HUES64 (cell line): ENCODE measurements around the gene CD58.
"Not testable (repeated sequence)": the region's sequence is repeated elsewhere in the genome, so short reads cannot be mapped to it uniquely, and the experiment has no call there.

Experiments used
- H3K27ac ChIP-seq: 2 replicates; pipeline ENCODE4 v1.7.0; 2013; ENCODE audit warnings: low read depth, low read length, inconsistent platforms
- H3K27me3 ChIP-seq: 2 replicates; pipeline ENCODE4 v1.6.1; 2013; ENCODE audit warnings: mild to moderate bottlenecking, low read length; ENCODE audit not compliant: insufficient read depth
- H3K36me3 ChIP-seq: 2 replicates; pipeline ENCODE4 v1.6.1; 2013; ENCODE audit warnings: mild to moderate bottlenecking, low read length; ENCODE audit not compliant: insufficient read depth
- H3K4me1 ChIP-seq: 2 replicates; pipeline ENCODE4 v1.6.1; 2013; ENCODE audit warnings: mild to moderate bottlenecking, low read length, moderate library complexity; ENCODE audit not compliant: insufficient read depth
- H3K4me3 ChIP-seq: 2 replicates; pipeline ENCODE4 v1.5.1; 2013; ENCODE audit warnings: mild to moderate bottlenecking, low read length, moderate library complexity
- H3K9ac ChIP-seq: 2 replicates; pipeline ENCODE4 v1.6.1; 2013; ENCODE audit warnings: mild to moderate bottlenecking, low read depth, low read length
- H3K9me3 ChIP-seq: 2 replicates; pipeline ENCODE4 v1.6.1; 2013; ENCODE audit warnings: low read depth, low read length; ENCODE audit not compliant: insufficient read depth
- WGBS: fragments of 150-250, 120-280 bp; methylation state at CpG from one replicate; pipeline ENCODE4 v1.1.7; 2013; ENCODE audit warnings: missing lambda C conversion rate; 5-methylcytosine and 5-hydroxymethylcytosine counted together

The CD58 gene

GRCh38 chr1:116567790-116568661, 2.8 kb downstream of the CD58 start:
- Histone ChIP-seq H3K27me3 (peaks cover 12% of the 10 kb centered on the region), H3K4me1 (0 out of 2 replicates have a peak, but pooled peaks cover 6% of the 10 kb centered on the region), H3K36me3 (no peaks in the 10 kb centered on the region), H3K4me3 (no peak overlapping the region), H3K9ac (no peak overlapping the region), H3K9me3 (0 out of 2 replicates have a peak, but pooled peaks cover 4% of the 10 kb centered on the region), H3K27ac (no peak overlapping the region)
- WGBS, result 89% methylated on average over 4 of the region's 4 CpGs

DNA sequence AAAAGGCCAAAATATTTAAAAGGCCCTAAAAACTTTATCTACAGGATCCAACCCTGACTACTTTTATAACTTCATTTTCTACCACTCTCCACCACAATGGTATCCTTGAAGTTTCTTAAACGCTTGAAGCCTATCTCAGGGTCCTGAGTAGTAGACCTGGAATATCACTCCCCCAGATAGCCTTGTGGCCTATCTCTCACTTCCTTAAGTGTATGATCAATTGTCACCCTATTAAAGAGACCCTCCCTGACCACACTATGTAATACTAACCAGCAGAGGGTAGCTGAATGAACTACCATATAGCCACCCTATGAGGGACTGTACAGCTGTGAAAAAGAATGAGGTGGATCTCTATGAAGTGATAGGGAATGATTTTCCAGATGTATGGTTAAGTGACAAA, 5.6 kb downstream of the CD58 start:
- no peaks in the 10 kb centered on the region for H3K36me3 ChIP-seq
- no peak overlapping the region for H3K27ac ChIP-seq
- H3K4me1 ChIP-seq, result 0 out of 2 replicates have a peak, but pooled peaks cover 3% of the 10 kb centered on the region
- no peak overlapping the region for H3K9ac ChIP-seq
- H3K27me3 ChIP-seq, result no peaks in the 10 kb centered on the region
- WGBS, result 90% methylated on average over 1 of the region's 1 CpG
- H3K4me3 ChIP-seq, result no peak overlapping the region
- H3K9me3 ChIP-seq, result 0 out of 2 replicates have a peak, but pooled peaks cover 4% of the 10 kb centered on the region

GRCh38 chr1:116564426-116564825, 6.4 kb downstream of the CD58 start:
- no peak overlapping the region for H3K9ac ChIP-seq
- no peaks in the 10 kb centered on the region for H3K36me3 ChIP-seq
- H3K9me3 ChIP-seq, result 0 out of 2 replicates have a peak, but pooled peaks cover 4% of the 10 kb centered on the region
- H3K4me3 ChIP-seq, result no peak overlapping the region
- no peaks in the 10 kb centered on the region for H3K27me3 ChIP-seq
- 100% methylated on average over 1 of the region's 1 CpG for WGBS
- no peaks in the 10 kb centered on the region for H3K4me1 ChIP-seq
- H3K27ac ChIP-seq, result no peak overlapping the region

DNA sequence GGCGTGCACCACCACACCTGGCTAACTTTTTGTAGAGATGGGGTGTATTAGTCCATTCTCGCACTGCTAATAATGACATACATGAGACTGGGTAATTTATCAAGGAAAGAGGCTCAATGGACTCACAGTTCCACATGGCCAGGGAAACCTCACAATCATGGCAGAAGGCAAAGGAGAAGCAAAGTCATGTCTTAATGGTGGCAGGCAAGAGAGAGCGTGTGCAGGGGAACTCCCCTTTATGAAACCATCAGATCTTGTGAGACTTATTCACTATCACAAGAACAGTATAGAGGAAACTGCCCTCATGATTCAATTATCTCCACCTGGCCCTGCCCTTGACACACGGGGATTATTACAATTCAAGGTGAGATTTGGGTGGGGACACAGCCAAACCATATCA, 8.4 kb downstream of the CD58 start:
- not testable (repeated sequence) for H3K4me3 ChIP-seq, H3K9ac ChIP-seq, H3K36me3 ChIP-seq, H3K27ac ChIP-seq, H3K9me3 ChIP-seq, H3K27me3 ChIP-seq, H3K4me1 ChIP-seq
- WGBS, result 100% methylated on average over 4 of the region's 4 CpGs

- H3K9ac ChIP-seq, result no peak overlapping the region
- no peaks in the 10 kb centered on the region for H3K4me1 ChIP-seq
- no peak overlapping the region for H3K4me3 ChIP-seq
- H3K27ac ChIP-seq, result no peak overlapping the region
- H3K36me3 ChIP-seq, result no peaks in the 10 kb centered on the region
- H3K27me3 ChIP-seq, result no peaks in the 10 kb centered on the region
- H3K9me3 ChIP-seq, result 0 out of 2 replicates have a peak, but pooled peaks cover 4% of the 10 kb centered on the region
Observed at GRCh38 chr1:116561563-116561962, 9.3 kb downstream of the CD58 start.

- H3K36me3 ChIP-seq, result no peaks in the 10 kb centered on the region
- H3K27ac ChIP-seq, result no peak overlapping the region
- 0 out of 2 replicates have a peak, but pooled peaks cover 4% of the 10 kb centered on the region for H3K9me3 ChIP-seq
- 91% methylated on average over 4 of the region's 4 CpGs for WGBS
- H3K27me3 ChIP-seq, result no peaks in the 10 kb centered on the region
- no peak overlapping the region for H3K4me3 ChIP-seq
- no peaks in the 10 kb centered on the region for H3K4me1 ChIP-seq
- H3K9ac ChIP-seq, result no peak overlapping the region
Observed at GRCh38 chr1:116560704-116561490, 9.9 kb downstream of the CD58 start.

DNA sequence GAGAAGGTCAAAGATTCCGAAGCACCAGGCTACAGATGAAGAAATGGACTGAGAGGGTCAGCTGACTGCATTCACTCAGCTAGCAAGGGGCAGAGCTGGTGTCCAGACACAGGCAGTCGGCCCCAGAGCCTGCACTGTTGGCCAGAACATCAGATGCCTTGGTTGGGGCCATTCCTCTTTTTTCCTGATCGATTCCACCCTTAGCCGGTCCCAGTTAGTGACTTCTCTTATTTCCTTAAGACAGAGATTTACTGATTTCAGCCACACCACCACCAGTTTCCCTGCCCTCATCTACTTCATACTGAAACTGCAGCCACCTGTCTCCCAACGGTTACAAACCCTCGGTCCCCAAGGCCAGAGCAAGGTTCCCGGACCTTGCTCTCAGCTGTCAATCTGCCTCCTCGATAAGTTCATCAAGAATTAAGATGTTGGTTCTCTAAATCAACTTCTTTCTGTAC, 11.5 kb downstream of the CD58 start:
- H3K27me3 ChIP-seq, result no peaks in the 10 kb centered on the region
- H3K27ac ChIP-seq, result no peak overlapping the region
- H3K9me3 ChIP-seq, result 0 out of 2 replicates have a peak, but pooled peaks cover 4% of the 10 kb centered on the region
- H3K36me3 ChIP-seq, result no peaks in the 10 kb centered on the region
- no peaks in the 10 kb centered on the region for H3K4me1 ChIP-seq
- H3K4me3 ChIP-seq, result no peak overlapping the region
- 93% methylated on average over 8 of the region's 8 CpGs for WGBS
- H3K9ac ChIP-seq, result no peak overlapping the region

- 93% methylated on average over 1 of the region's 1 CpG for WGBS
- Histone ChIP-seq H3K27me3 (no peaks in the 10 kb centered on the region), H3K9me3 (0 out of 2 replicates have a peak, but pooled peaks cover under 1% of the 10 kb centered on the region), H3K4me3 (no peak overlapping the region), H3K4me1 (peaks cover 4% of the 10 kb centered on the region), H3K27ac (no peak overlapping the region), H3K9ac (no peak overlapping the region), H3K36me3 (no peaks in the 10 kb centered on the region)
Observed at GRCh38 chr1:116558571-116558970, 12.3 kb downstream of the CD58 start.

- peaks cover 9% of the 10 kb centered on the region for H3K4me1 ChIP-seq
Observed at GRCh38 chr1:116558140-116558549, 12.7 kb downstream of the CD58 start.

GRCh38 chr1:116557323-116557878, 13.4 kb downstream of the CD58 start:
- Histone ChIP-seq H3K27ac (no peak overlapping the region), H3K4me1 (peaks cover 11% of the 10 kb centered on the region), H3K36me3 (no peaks in the 10 kb centered on the region), H3K4me3 (no peak overlapping the region), H3K9me3 (no peaks in the 10 kb centered on the region), H3K9ac (no peak overlapping the region), H3K27me3 (no peaks in the 10 kb centered on the region)
- WGBS, result 87% methylated on average over 4 of the region's 4 CpGs

More at GRCh38 chr1:116558140-116558549, 12.7 kb downstream of the CD58 start:
- H3K27ac ChIP-seq, result no peak overlapping the region
- WGBS, result 88% methylated on average over 3 of the region's 4 CpGs
- no peaks in the 10 kb centered on the region for H3K9me3 ChIP-seq
- H3K27me3 ChIP-seq, result no peaks in the 10 kb centered on the region
- no peak overlapping the region for H3K4me3 ChIP-seq
- no peaks in the 10 kb centered on the region for H3K36me3 ChIP-seq
- H3K9ac ChIP-seq, result no peak overlapping the region
